NT2/D1 (cell line): ENCODE data around the gene AKNAD1.
"Not testable (repeated sequence)": the region's sequence is repeated elsewhere in the genome, so short reads cannot be mapped to it uniquely, and the experiment has no call there.

Source experiments
- DNase-seq: peaks from one replicate; pipeline ENCODE4 v3.0.0-alpha.2; 2011; ENCODE audit warnings: low read depth, low spot score
- H3K27me3 ChIP-seq: 2 replicates; pipeline ENCODE4 v1.6.0; 2011; ENCODE audit warnings: mild to moderate bottlenecking; ENCODE audit not compliant: insufficient read length, insufficient read depth
- H3K36me3 ChIP-seq: 2 replicates; pipeline ENCODE4 v1.6.1; 2011; ENCODE audit warnings: mild to moderate bottlenecking, low read length, mixed read lengths; ENCODE audit not compliant: insufficient read depth, insufficient read length
- H3K4me1 ChIP-seq: 2 replicates; pipeline ENCODE4 v1.5.1; 2011; ENCODE audit not compliant: insufficient read depth, insufficient read length
- H3K4me3 ChIP-seq: 2 replicates; pipeline ENCODE4 v1.5.1; 2011; ENCODE audit warnings: low read depth; ENCODE audit not compliant: insufficient read length
- H3K9ac ChIP-seq: 2 replicates; pipeline ENCODE4 v1.6.0; 2011; ENCODE audit warnings: low read depth; ENCODE audit not compliant: insufficient read length
- H3K9me3 ChIP-seq: 2 replicates; pipeline ENCODE4 v1.5.1; 2011; ENCODE audit warnings: mild to moderate bottlenecking, low read length; ENCODE audit not compliant: insufficient read depth
- SUZ12 ChIP-seq: IDR thresholded peaks from 2 replicates; pipeline ENCODE4 v1.6.1; 2011; ENCODE audit not compliant: insufficient read length, insufficient read depth; ENCODE audit errors: extremely low read depth
- YY1 ChIP-seq: IDR thresholded peaks from 2 replicates; pipeline ENCODE4 v1.6.1; 2011; ENCODE audit not compliant: insufficient read length, insufficient read depth
- ZNF274 ChIP-seq: IDR thresholded peaks from 2 replicates; pipeline ENCODE4 v1.6.1; 2011; ENCODE audit warnings: mild to moderate bottlenecking, low read depth, low read length

Gene AKNAD1

DNA sequence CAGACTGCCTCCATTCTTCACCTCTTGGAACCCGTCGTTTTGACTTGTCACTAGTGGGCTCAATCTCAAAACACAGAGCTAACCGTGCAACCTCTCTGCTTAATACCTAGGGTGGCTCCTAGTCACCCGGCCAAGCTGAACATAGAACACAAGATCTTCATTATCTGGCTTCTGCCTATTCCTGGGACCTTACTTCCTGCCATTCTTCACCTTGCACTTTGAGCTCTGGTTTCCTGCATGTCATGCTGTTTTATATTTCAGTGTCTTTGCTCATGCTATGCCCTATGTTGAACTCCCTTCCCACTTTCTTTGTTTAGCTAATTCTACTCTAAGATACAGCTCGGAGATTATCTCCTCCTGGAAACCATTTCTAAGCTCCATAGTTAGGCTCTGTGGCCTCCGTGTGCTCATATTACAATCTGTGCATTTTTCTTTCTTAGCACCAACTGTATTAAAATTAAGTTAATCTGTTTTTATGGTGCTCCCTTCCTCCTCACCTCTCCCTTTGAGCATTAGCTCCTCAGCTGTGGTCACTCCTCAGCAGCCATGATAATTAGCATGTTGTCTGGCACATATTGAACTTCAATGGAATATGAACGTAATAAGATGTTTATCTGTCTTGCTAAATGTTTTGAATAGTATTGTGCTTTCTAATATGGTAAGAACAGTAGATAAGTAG is 33.0 kb upstream of the AKNAD1 start:
- no peak for TF ChIP-seq SUZ12
- no peak for TF ChIP-seq ZNF274
- H3K27me3 ChIP-seq = no peaks in the 10 kb centered on the region
- no peaks in the 10 kb centered on the region for H3K4me1 ChIP-seq
- DNase-seq = no peak
- no peaks in the 10 kb centered on the region for H3K36me3 ChIP-seq
- H3K4me3 ChIP-seq = no peak overlapping the region
- H3K9ac ChIP-seq = no peak overlapping the region
- no peaks in the 10 kb centered on the region for H3K9me3 ChIP-seq

GRCh38 chr1:108889006-108889645 is 32.2 kb upstream of the AKNAD1 start:
- not testable (repeated sequence) for H3K27me3 ChIP-seq

GRCh38 chr1:108886292-108886691 is 29.4 kb upstream of the AKNAD1 start:
- Histone ChIP-seq H3K36me3 (no peaks in the 10 kb centered on the region), H3K27me3 (no peaks in the 10 kb centered on the region), H3K9ac (no peak overlapping the region), H3K4me1 (no peaks in the 10 kb centered on the region), H3K4me3 (no peak overlapping the region), H3K9me3 (no peaks in the 10 kb centered on the region)
- no peak for TF ChIP-seq SUZ12
- no peak for TF ChIP-seq ZNF274
- TF ChIP-seq YY1 = no peak
- no peak for DNase-seq

More at GRCh38 chr1:108889006-108889645, 32.2 kb upstream of the AKNAD1 start:
- not testable (repeated sequence) for H3K36me3 ChIP-seq, H3K4me3 ChIP-seq, H3K4me1 ChIP-seq, H3K9ac ChIP-seq, DNase-seq, H3K9me3 ChIP-seq

DNA sequence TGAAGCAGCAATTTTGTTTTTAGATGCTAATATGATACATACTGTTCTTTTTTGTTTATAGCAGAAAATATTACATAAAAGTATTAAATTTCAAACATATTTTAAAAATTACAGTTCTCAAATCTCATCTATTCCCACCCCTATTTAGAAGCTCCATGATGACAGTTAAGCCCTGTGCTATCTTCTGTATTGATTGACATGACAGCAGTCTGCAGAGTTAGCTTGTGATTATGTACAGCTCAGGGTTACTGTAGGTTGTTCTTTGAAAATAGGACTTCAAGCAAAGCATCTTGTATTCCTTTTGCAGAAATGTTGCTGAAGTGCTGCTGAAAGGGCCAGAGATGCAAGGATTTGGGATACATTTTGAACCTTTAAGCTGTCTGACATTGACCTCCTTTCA is 28.1 kb upstream of the AKNAD1 start:
- Histone ChIP-seq H3K9me3 (no peaks in the 10 kb centered on the region), H3K9ac (no peak overlapping the region), H3K4me3 (no peak overlapping the region), H3K36me3 (no peaks in the 10 kb centered on the region), H3K4me1 (no peaks in the 10 kb centered on the region), H3K27me3 (no peaks in the 10 kb centered on the region)
- no peak for DNase-seq
- no peak for TF ChIP-seq SUZ12

GRCh38 chr1:108882837-108883236 is 25.9 kb upstream of the AKNAD1 start:
- TF ChIP-seq YY1 (no peak), ZNF274 (no peak), SUZ12 (no peak)
- peaks cover 10% of the 10 kb centered on the region for H3K27me3 ChIP-seq
- no peaks in the 10 kb centered on the region for H3K36me3 ChIP-seq
- no peaks in the 10 kb centered on the region for H3K4me1 ChIP-seq
- no peak overlapping the region for H3K4me3 ChIP-seq
- no peak for DNase-seq
- no peak overlapping the region for H3K9ac ChIP-seq
- no peaks in the 10 kb centered on the region for H3K9me3 ChIP-seq

GRCh38 chr1:108881369-108881768 is 24.5 kb upstream of the AKNAD1 start:
- no peaks in the 10 kb centered on the region for H3K36me3 ChIP-seq
- no peak overlapping the region for H3K9ac ChIP-seq
- no peak for TF ChIP-seq YY1
- no peak for TF ChIP-seq SUZ12
- TF ChIP-seq ZNF274 = no peak
- H3K27me3 ChIP-seq = peaks cover 18% of the 10 kb centered on the region
- H3K9me3 ChIP-seq = no peaks in the 10 kb centered on the region
- no peak for DNase-seq
- H3K4me1 ChIP-seq = no peaks in the 10 kb centered on the region
- no peak overlapping the region for H3K4me3 ChIP-seq

DNA sequence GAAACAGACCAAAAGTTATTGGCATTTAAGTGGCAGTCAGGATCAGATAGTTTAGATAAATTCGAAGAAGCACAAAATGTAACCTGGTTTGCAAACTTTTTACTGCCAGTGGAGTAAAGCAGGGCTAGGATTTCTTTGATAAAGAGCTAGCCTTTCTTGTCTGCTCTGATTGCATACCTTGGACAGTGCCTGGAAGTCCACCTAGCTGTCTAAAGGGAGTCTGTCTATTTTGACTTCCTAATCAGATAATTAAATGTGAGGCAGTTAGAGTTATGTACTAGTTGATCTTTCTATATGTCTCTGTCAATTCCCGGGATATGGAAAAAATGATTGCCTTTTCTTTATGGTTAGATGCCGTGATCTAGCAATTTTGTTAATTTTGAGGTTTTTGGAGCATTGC is 24.0 kb upstream of the AKNAD1 start:
- Histone ChIP-seq H3K9ac (no peak overlapping the region), H3K4me1 (no peaks in the 10 kb centered on the region), H3K4me3 (no peak overlapping the region), H3K27me3 (peaks cover 18% of the 10 kb centered on the region), H3K9me3 (no peaks in the 10 kb centered on the region), H3K36me3 (no peaks in the 10 kb centered on the region)
- TF ChIP-seq YY1 (no peak), ZNF274 (no peak), SUZ12 (no peak)
- DNase-seq = no peak
